D721Med (cell line): ENCODE results near the gene EFNB3.

ENCODE experiments used
- DNase-seq: peaks from one replicate; pipeline ENCODE4 v3.0.0; 2011; ENCODE audit warnings: low spot score; ENCODE audit not compliant: insufficient read length
- FAIRE-seq: peaks from 2 replicates; lab custom pipeline; 2011; peaks lifted over from hg19 to GRCh38; lab: Jason Lieb, UNC
- TF ChIP-seq, protein P1 (sequence below): IDR thresholded peaks from 2 replicates; pipeline ENCODE4 v1.5.1; 2012; ENCODE audit warnings: mild to moderate bottlenecking, control low read depth; ENCODE audit not compliant: insufficient read depth; ENCODE audit errors: missing control alignments

The EFNB3 gene

GRCh38 chr17:7701681-7702080 is 3.3 kb upstream of the EFNB3 start:
- DNase-seq (no peak), FAIRE-seq (no peak)
- TF ChIP-seq, protein P1, sequence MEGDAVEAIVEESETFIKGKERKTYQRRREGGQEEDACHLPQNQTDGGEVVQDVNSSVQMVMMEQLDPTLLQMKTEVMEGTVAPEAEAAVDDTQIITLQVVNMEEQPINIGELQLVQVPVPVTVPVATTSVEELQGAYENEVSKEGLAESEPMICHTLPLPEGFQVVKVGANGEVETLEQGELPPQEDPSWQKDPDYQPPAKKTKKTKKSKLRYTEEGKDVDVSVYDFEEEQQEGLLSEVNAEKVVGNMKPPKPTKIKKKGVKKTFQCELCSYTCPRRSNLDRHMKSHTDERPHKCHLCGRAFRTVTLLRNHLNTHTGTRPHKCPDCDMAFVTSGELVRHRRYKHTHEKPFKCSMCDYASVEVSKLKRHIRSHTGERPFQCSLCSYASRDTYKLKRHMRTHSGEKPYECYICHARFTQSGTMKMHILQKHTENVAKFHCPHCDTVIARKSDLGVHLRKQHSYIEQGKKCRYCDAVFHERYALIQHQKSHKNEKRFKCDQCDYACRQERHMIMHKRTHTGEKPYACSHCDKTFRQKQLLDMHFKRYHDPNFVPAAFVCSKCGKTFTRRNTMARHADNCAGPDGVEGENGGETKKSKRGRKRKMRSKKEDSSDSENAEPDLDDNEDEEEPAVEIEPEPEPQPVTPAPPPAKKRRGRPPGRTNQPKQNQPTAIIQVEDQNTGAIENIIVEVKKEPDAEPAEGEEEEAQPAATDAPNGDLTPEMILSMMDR, result no peak

GRCh38 chr17:7702776-7703175 is 2.2 kb upstream of the EFNB3 start:
- FAIRE-seq (no peak), DNase-seq (no peak)
- TF ChIP-seq, protein P1, result no peak

DNA sequence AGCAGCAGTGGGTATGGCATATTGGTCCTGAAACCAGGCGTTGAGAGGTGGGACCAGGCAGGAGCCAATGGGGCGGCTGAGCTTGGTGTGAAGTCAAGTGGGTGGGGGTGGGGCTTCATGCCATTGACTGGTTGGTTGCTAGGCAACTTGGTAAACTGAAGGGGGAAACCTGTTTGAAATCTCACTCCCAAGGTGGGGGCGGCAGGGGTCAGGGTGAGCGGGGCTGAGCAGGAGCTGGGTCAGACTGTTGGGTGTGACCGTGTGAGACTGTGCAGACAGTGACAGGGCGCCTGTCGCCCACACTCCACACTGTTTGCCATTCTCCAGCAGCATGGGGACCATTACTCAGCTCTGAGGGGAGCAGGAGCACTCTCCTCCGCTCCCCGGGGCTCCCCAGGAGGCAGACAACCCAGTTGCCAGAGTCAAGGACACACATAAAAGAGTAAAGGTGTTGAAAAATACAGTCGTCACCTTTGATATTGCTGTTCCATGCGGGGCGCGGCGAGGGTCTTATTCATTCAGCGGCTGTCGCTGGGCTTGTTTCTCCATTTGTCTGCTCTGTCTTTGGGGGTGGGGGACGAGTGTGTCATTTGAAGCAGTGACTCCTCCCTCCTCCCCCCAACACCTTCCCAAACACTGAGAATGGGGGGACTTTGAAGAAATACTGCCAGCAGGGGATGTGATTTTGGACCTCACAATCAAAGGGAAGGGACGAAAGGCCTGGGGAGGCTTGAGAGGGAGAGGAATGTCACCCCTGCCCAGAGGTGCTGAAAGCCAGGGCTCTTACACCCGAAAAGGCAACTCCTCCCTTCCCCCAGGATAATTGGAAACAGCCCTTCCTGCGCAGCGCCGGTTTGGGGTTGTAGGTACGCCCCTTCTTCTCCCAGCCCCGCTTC is 1.2 kb upstream of the EFNB3 start:
- DNase-seq, result no peak
- TF ChIP-seq, protein P1, result no peak
- no peak for FAIRE-seq

- DNase-seq, result no peak
- TF ChIP-seq, protein P1, result no peak
- FAIRE-seq, result no peak
Measured at GRCh38 chr17:7705269-7706255, 560 bp downstream of the EFNB3 start.

GRCh38 chr17:7706631-7707354 is 1.8 kb downstream of the EFNB3 start:
- FAIRE-seq, result no peak
- TF ChIP-seq, protein P1, result no peak

DNA sequence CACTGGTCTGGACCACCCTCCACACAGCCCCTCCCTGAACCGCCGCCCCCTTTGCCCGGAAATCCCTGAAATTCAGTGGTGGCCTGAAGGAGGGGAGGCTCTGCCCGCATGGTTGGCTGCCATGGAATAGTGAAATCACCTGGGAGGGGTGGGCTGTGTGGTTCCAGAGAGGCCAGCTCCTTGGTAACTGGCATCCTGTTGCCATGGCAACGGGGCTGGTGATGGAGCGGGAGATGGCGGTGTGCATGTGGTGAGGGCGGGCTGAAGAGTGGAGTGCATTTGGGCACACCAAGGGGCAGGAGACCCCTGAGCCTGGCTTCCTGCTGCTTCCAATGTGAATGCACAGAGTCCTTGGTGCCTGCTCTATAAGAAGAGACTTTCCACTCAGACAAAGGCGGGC is 2.4 kb downstream of the EFNB3 start:
- no peak for DNase-seq
- FAIRE-seq, result no peak
- TF ChIP-seq, protein P1, result no peak

More at GRCh38 chr17:7706631-7707354, 1.8 kb downstream of the EFNB3 start:
- DNase-seq, result no peak
